Measurements from ENCODE around the gene TMPRSS5. TPM values are rescaled to one million over a fixed set of nuclear protein-coding genes. Genes with fewer than 3 reads are reported as not detected.

TMPRSS5 gene
- total and polyA plus RNA-seq, 7 experiments from 2014 or later = 0.50 to 1.5 (median 0.97) TPM; not detected in 2

DNA sequence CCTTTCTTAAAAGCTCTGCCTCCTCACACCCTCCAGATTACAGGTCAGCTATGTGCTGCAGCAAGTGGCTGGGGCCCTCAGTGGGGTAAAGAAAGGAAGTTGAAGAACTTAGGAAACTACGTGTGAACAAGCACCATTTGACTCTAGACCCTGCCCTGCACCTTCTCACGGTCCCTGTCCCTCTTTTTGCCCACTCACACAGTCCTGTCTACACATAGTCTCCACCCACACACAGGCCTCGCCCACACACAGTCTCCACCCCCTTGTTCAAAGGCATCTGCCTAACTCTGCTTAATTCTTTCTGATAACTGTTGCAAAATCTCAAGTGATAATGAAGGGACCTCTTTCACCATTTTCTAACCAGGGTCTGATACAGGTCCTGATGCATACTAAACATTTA, 59.0 kb downstream of the TMPRSS5 start:
- Mint-ChIP-seq H3K4me3 (no peak overlapping the region), H3K27ac (no peak overlapping the region), H3K27me3 (peaks cover 0 to 18% (median 14%) of the 10 kb centered on the region in 5 donors), H3K36me3 (no peaks in the 10 kb centered on the region), H3K4me1 (peaks cover 0 to 2% (median 0%) of the 10 kb centered on the region in 7 donors), H3K9me3 (peaks cover 0 to 20% (median 7%) of the 10 kb centered on the region in 11 donors)
- ATAC-seq (no peak), DNase-seq (no peak)
- POLR2A ChIA-PET = no interaction called here
- no peaks in the 10 kb centered on the region for H3K36me3 ChIP-seq (ENCODE audit: control insufficient read depth in 2 of 3, insufficient read depth in 3 of 3, low read length in 3 of 3)
- H3K9me3 ChIP-seq (ENCODE audit: control insufficient read depth in 2 of 3, low read length in 3 of 3) = no peaks in the 10 kb centered on the region
- H3K27ac ChIP-seq (ENCODE audit: low read depth, low read length) = no peak overlapping the region
- no peaks in the 10 kb centered on the region for H3K4me1 ChIP-seq (ENCODE audit: control insufficient read depth in 2 of 2, insufficient read depth in 2 of 2, low read length in 2 of 2)
- no peak overlapping the region for H3K4me3 ChIP-seq (ENCODE audit: low read length)
- CTCF ChIA-PET = interaction anchor here (0.6 kb wide), 1 partner anchor 271 kb away, joined by 3 read pairs; no protein-coding TSS in a partner anchor
- no peaks in the 10 kb centered on the region for H3K27me3 ChIP-seq (ENCODE audit: control insufficient read depth in 2 of 2, insufficient read depth in 2 of 2, low read length in 2 of 2)
- intact Hi-C loops (cut with micrococcal nuclease) = no loop called here

DNA sequence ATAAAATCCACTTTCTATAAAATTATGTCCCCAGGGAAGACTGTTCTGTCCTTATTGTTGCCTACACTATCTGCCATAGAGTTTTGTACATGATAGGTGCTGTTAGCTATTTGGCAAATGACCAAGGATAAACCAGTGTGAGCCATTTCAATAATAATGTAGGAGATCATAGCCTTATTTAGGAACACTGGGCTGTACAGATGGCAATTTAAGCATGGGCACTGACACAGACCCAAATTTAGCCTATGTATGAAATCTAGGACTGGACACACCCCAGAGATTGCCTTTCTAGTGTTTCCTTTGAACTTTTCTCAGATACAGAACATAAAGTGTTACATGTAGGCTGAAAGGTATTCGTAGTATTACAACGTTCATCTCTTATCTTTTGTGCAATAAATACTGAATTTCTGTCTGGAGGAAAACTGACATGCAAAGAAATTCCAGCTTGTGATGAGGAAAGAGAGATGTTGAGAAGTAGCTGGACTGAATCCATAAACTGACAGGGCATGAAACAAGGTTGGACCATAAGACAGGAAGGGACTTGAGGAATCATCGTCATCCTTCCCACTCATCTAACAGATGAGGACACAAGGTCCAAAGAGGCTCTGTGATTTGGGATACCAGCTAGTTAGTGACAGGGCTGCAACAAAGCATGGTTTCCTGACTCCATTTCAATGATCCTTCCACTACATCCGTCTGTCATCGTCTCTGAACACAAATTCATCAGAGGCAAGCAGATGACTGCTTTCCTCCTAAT, 60.3 kb downstream of the TMPRSS5 start:
- H3K4me1 ChIP-seq (ENCODE audit: control insufficient read depth in 2 of 2, insufficient read depth in 2 of 2, low read length in 2 of 2) = no peaks in the 10 kb centered on the region
- no peak for DNase-seq
- H3K27ac ChIP-seq (ENCODE audit: low read depth, low read length) = no peak overlapping the region
- H3K4me3 Mint-ChIP-seq = no peak overlapping the region
- no peak overlapping the region for H3K27ac Mint-ChIP-seq
- peaks cover 0 to 11% (median 1%) of the 10 kb centered on the region in 11 donors for H3K9me3 Mint-ChIP-seq
- no peaks in the 10 kb centered on the region for H3K9me3 ChIP-seq (ENCODE audit: control insufficient read depth in 2 of 3, low read length in 3 of 3)
- POLR2A ChIA-PET = no interaction called here
- H3K27me3 Mint-ChIP-seq = peaks cover 3 to 20% (median 13%) of the 10 kb centered on the region in 5 donors
- H3K4me3 ChIP-seq (ENCODE audit: low read length) = no peak overlapping the region
- no peaks in the 10 kb centered on the region for H3K4me1 Mint-ChIP-seq
- no peaks in the 10 kb centered on the region for H3K36me3 ChIP-seq (ENCODE audit: control insufficient read depth in 2 of 3, insufficient read depth in 3 of 3, low read length in 3 of 3)
- H3K36me3 Mint-ChIP-seq = no peaks in the 10 kb centered on the region
- H3K27me3 ChIP-seq (ENCODE audit: control insufficient read depth in 2 of 2, insufficient read depth in 2 of 2, low read length in 2 of 2) = no peaks in the 10 kb centered on the region
- no peak for ATAC-seq
- CTCF ChIA-PET = no interaction called here
- intact Hi-C loops (cut with micrococcal nuclease) = no loop called here

DNA sequence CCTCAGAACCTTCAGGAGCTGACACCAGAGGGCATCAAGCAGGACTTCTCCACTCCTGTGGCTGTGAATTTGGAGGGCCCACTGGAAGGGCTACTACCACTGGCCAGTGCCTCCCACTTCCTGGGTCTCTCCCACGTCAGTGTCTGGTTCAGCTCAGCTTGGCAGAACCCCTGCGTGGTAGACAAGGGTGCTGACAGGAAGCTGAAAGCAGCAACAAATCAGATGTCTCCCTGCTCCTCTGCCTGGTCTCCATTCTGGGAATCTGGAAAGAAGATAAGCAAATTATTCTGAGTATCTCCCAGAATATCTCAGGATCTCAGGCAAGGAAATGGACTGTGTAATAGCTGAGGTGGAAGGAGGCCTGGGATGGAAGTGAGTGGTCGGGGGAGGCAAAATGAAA, 61.5 kb downstream of the TMPRSS5 start:
- intact Hi-C loops (cut with micrococcal nuclease) = no loop called here

DNA sequence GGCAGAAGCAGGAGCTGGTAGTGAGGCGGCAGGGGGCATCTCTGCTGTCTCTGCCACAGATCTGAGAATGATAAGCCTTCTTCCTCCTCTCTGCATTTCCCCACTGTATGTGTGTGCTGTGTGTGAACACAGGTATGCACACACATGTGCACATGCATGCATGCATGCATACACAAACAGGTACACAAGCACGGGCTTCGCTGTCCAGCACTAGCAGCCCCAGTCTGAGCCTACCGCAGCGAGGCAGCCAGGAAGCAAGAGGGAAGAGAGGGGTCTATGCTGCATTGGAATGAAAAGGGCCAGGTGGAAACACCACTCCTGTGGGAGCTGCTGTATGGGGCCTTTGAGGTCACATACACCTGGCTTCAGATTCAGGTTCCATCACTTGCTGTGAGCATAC, 62.4 kb downstream of the TMPRSS5 start:
- no peaks in the 10 kb centered on the region for H3K36me3 Mint-ChIP-seq
- H3K4me3 Mint-ChIP-seq = no peak overlapping the region
- Histone ChIP-seq H3K36me3 (ENCODE audit: control insufficient read depth in 2 of 3, insufficient read depth in 3 of 3, low read length in 3 of 3) (no peaks in the 10 kb centered on the region), H3K27me3 (ENCODE audit: control insufficient read depth in 2 of 2, insufficient read depth in 2 of 2, low read length in 2 of 2) (no peaks in the 10 kb centered on the region), H3K27ac (ENCODE audit: low read depth, low read length) (no peak overlapping the region), H3K4me1 (ENCODE audit: control insufficient read depth in 2 of 2, insufficient read depth in 2 of 2, low read length in 2 of 2) (no peaks in the 10 kb centered on the region), H3K9me3 (ENCODE audit: control insufficient read depth in 2 of 3, low read length in 3 of 3) (no peaks in the 10 kb centered on the region), H3K4me3 (ENCODE audit: low read length) (no peak overlapping the region)
- intact Hi-C loops (cut with micrococcal nuclease) = no loop called here
- H3K4me1 Mint-ChIP-seq = no peaks in the 10 kb centered on the region
- peaks cover 0 to 6% (median 0%) of the 10 kb centered on the region in 11 donors for H3K9me3 Mint-ChIP-seq
- ChIA-PET CTCF (no interaction called here), POLR2A (no interaction called here)
- H3K27ac Mint-ChIP-seq = peak overlapping the region in 1 of 9 donors; percentile 43
- DNase-seq (no peak), ATAC-seq (no peak)
- H3K27me3 Mint-ChIP-seq = peaks cover 3 to 31% (median 16%) of the 10 kb centered on the region in 5 donors

More for the DNA sequence above, 61.5 kb downstream of the TMPRSS5 start:
- H3K4me3 Mint-ChIP-seq = no peak overlapping the region
- no peak overlapping the region for H3K27ac ChIP-seq (ENCODE audit: low read depth, low read length)
- no peak overlapping the region for H3K27ac Mint-ChIP-seq
- H3K4me1 Mint-ChIP-seq = no peaks in the 10 kb centered on the region
- H3K9me3 ChIP-seq (ENCODE audit: control insufficient read depth in 2 of 3, low read length in 3 of 3) = no peaks in the 10 kb centered on the region
- H3K4me3 ChIP-seq (ENCODE audit: low read length) = no peak overlapping the region
- CTCF ChIA-PET = no interaction called here
- H3K27me3 ChIP-seq (ENCODE audit: control insufficient read depth in 2 of 2, insufficient read depth in 2 of 2, low read length in 2 of 2) = no peaks in the 10 kb centered on the region
- no peaks in the 10 kb centered on the region for H3K4me1 ChIP-seq (ENCODE audit: control insufficient read depth in 2 of 2, insufficient read depth in 2 of 2, low read length in 2 of 2)
- POLR2A ChIA-PET = no interaction called here
- DNase-seq = no peak
- no peaks in the 10 kb centered on the region for H3K36me3 Mint-ChIP-seq
- H3K36me3 ChIP-seq (ENCODE audit: control insufficient read depth in 2 of 3, insufficient read depth in 3 of 3, low read length in 3 of 3) = no peaks in the 10 kb centered on the region
- no peak for ATAC-seq
- H3K27me3 Mint-ChIP-seq = peaks cover 3 to 23% (median 12%) of the 10 kb centered on the region in 5 donors
- H3K9me3 Mint-ChIP-seq = peaks cover 0 to 7% (median 0%) of the 10 kb centered on the region in 11 donors

DNA sequence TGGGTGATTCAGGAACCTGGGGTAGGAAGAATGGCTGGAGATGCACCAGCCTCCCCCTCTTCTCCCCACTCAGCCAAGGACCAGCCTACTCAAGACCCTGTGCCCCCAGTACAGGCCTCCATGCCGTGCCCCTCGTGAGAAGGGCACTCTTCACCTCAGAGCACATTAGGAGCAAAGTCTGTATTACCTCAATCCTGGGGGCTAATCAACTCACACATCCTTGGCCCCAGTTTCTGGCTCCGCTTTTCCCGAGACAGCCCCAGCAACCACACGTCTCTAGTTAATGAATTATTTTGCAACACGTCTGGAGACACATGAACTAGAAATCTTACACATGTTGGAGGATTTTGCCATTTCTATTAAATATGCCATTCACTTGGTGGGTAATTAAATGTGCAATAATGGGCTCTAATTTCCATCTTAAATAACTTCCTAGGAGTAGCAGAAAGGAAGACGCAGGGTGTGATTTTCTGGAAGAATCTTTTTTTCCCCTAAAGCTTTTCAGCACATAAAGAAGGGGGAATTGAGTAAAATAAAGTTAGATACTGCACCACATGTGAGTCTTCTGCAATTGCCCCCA, 63.0 kb downstream of the TMPRSS5 start:
- ChIA-PET CTCF (no interaction called here), POLR2A (no interaction called here)
- no peaks in the 10 kb centered on the region for H3K36me3 Mint-ChIP-seq
- H3K27me3 ChIP-seq (ENCODE audit: control insufficient read depth in 2 of 2, insufficient read depth in 2 of 2, low read length in 2 of 2) = no peaks in the 10 kb centered on the region
- peaks cover 3 to 31% (median 19%) of the 10 kb centered on the region in 5 donors for H3K27me3 Mint-ChIP-seq
- H3K27ac Mint-ChIP-seq = no peak overlapping the region
- no peaks in the 10 kb centered on the region for H3K36me3 ChIP-seq (ENCODE audit: control insufficient read depth in 2 of 3, insufficient read depth in 3 of 3, low read length in 3 of 3)
- peaks cover 0 to 4% (median 0%) of the 10 kb centered on the region in 11 donors for H3K9me3 Mint-ChIP-seq
- H3K4me3 Mint-ChIP-seq = no peak overlapping the region
- no peak for ATAC-seq
- no peak overlapping the region for H3K4me3 ChIP-seq (ENCODE audit: low read length)
- no peaks in the 10 kb centered on the region for H3K4me1 Mint-ChIP-seq
- H3K9me3 ChIP-seq (ENCODE audit: control insufficient read depth in 2 of 3, low read length in 3 of 3) = no peaks in the 10 kb centered on the region
- no peak overlapping the region for H3K27ac ChIP-seq (ENCODE audit: low read depth, low read length)
- no peaks in the 10 kb centered on the region for H3K4me1 ChIP-seq (ENCODE audit: control insufficient read depth in 2 of 2, insufficient read depth in 2 of 2, low read length in 2 of 2)
- intact Hi-C loops (cut with micrococcal nuclease) = no loop called here
- no peak for DNase-seq

DNA sequence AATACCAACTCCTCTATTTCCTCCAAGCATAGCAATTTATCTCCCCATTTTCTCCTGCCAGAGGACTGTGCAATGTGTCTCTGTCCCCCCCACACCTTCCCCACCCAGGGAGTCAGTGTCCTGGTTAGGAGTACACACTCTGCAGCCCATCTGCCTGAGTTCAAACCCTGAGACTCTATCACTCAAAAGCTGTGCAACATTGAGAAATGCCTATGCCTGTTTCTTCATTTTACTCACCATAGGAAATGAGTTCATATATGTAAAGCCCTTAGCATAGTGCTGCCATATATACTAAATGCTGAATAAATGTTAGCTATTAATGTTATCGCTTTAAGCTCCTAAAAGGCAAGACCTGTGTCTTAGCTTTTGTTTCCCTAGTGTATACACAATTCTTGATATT, 64.0 kb downstream of the TMPRSS5 start:
- Histone ChIP-seq H3K9me3 (ENCODE audit: control insufficient read depth in 2 of 3, low read length in 3 of 3) (no peaks in the 10 kb centered on the region), H3K27ac (ENCODE audit: low read depth, low read length) (no peak overlapping the region), H3K4me3 (ENCODE audit: low read length) (no peak overlapping the region), H3K27me3 (ENCODE audit: control insufficient read depth in 2 of 2, insufficient read depth in 2 of 2, low read length in 2 of 2) (no peaks in the 10 kb centered on the region), H3K36me3 (ENCODE audit: control insufficient read depth in 2 of 3, insufficient read depth in 3 of 3, low read length in 3 of 3) (no peaks in the 10 kb centered on the region), H3K4me1 (ENCODE audit: control insufficient read depth in 2 of 2, insufficient read depth in 2 of 2, low read length in 2 of 2) (no peaks in the 10 kb centered on the region)
- Mint-ChIP-seq H3K36me3 (no peaks in the 10 kb centered on the region), H3K9me3 (peaks cover 0 to 2% (median 0%) of the 10 kb centered on the region in 11 donors), H3K4me1 (no peaks in the 10 kb centered on the region), H3K27ac (peak overlapping the region in 1 of 9 donors; percentile 56), H3K27me3 (peaks cover 3 to 31% (median 19%) of the 10 kb centered on the region in 5 donors), H3K4me3 (no peak overlapping the region)
- CTCF ChIA-PET = no interaction called here
- intact Hi-C loops (cut with micrococcal nuclease) = no loop called here
- DNase-seq = no peak
- no peak for ATAC-seq
- POLR2A ChIA-PET = no interaction called here

DNA sequence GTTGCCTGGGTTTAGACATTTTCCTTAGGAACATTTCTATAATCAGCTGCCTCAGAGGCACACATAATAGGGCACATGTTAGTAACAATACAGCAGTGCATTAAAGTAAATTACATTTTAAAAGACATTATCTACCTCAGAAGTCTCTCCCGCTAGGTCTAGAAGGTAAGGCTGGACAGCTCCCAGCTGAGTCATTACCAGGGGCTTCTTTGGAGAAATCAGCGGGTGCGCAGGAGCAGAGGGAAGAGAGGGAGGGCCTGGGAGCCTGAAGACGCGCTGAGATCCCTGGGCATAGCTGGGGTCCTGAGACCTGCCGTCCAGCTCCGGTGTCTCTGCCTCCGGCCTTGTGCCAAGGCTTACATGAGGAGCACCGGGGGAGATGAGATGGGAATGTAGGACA, 67.7 kb downstream of the TMPRSS5 start:
- CTCF ChIA-PET = no interaction called here
- POLR2A ChIA-PET = no interaction called here
- intact Hi-C loops (cut with micrococcal nuclease) = no loop called here
- H3K36me3 ChIP-seq (ENCODE audit: control insufficient read depth in 2 of 3, insufficient read depth in 3 of 3, low read length in 3 of 3) = no peaks in the 10 kb centered on the region
- Mint-ChIP-seq H3K27me3 (peaks cover 3 to 32% (median 12%) of the 10 kb centered on the region in 5 donors), H3K4me3 (no peak overlapping the region), H3K36me3 (no peaks in the 10 kb centered on the region), H3K4me1 (no peaks in the 10 kb centered on the region), H3K9me3 (peaks cover 0 to 6% (median 4%) of the 10 kb centered on the region in 11 donors), H3K27ac (no peak overlapping the region)
- H3K27ac ChIP-seq (ENCODE audit: low read depth, low read length) = no peak overlapping the region
- H3K4me1 ChIP-seq (ENCODE audit: control insufficient read depth in 2 of 2, insufficient read depth in 2 of 2, low read length in 2 of 2) = no peaks in the 10 kb centered on the region
- ATAC-seq (no peak), DNase-seq (no peak)
- no peaks in the 10 kb centered on the region for H3K9me3 ChIP-seq (ENCODE audit: control insufficient read depth in 2 of 3, low read length in 3 of 3)
- no peaks in the 10 kb centered on the region for H3K27me3 ChIP-seq (ENCODE audit: control insufficient read depth in 2 of 2, insufficient read depth in 2 of 2, low read length in 2 of 2)
- no peak overlapping the region for H3K4me3 ChIP-seq (ENCODE audit: low read length)

Data from naive thymus-derived CD4-positive, alpha-beta T cell (primary cell).